Measurements from ENCODE around the gene CMIP.

CMIP gene

GRCh38 chr16:81728435-81728834 lies 283.8 kb downstream of the CMIP start:
- Histone ChIP-seq H3K9me3 (no peaks in the 10 kb centered on the region), H3K36me3 (no peaks in the 10 kb centered on the region), H3K27me3 (peaks cover 4 to 19% of the 10 kb centered on the region in 2 donors), H3K4me3 (no peak overlapping the region), H3K4me1 (peaks cover 0 to 11% (median 10%) of the 10 kb centered on the region in 4 donors), H3K27ac (no peak overlapping the region)
- intact Hi-C loops (cut with DNase I; ENCODE audit: low total_unique reads) = no loop called here
- TF ChIP-seq CTCF (IDR thresholded peaks at IDR 0.05) = no peak
- DNase-seq = no peak

- H3K4me1 ChIP-seq = peaks cover 0 to 11% (median 10%) of the 10 kb centered on the region in 4 donors
- no peaks in the 10 kb centered on the region for H3K9me3 ChIP-seq
- DNase-seq = no peak
- no peak overlapping the region for H3K27ac ChIP-seq
- no peaks in the 10 kb centered on the region for H3K36me3 ChIP-seq
- TF ChIP-seq CTCF (IDR thresholded peaks at IDR 0.05) = no peak
- H3K4me3 ChIP-seq = no peak overlapping the region
- peaks cover 4 to 15% of the 10 kb centered on the region in 2 donors for H3K27me3 ChIP-seq
- intact Hi-C loops (cut with DNase I; ENCODE audit: low total_unique reads) = no loop called here
Observed at GRCh38 chr16:81729451-81729850, 284.8 kb downstream of the CMIP start.

- H3K9me3 ChIP-seq = no peaks in the 10 kb centered on the region
- TF ChIP-seq CTCF (IDR thresholded peaks at IDR 0.05) = peak; percentile 30 to 42
- H3K27ac ChIP-seq = no peak overlapping the region
- peak overlapping the region; percentile 26 to 49 for H3K4me3 ChIP-seq
- DNase-seq = peak; percentile 65 to 83
- H3K36me3 ChIP-seq = no peaks in the 10 kb centered on the region
- peaks cover 0 to 11% (median 10%) of the 10 kb centered on the region in 4 donors for H3K4me1 ChIP-seq
- intact Hi-C loops (cut with DNase I; ENCODE audit: low total_unique reads) = no loop called here
- peaks cover 4 to 6% of the 10 kb centered on the region in 2 donors for H3K27me3 ChIP-seq
Observed at GRCh38 chr16:81730090-81731051, 285.8 kb downstream of the CMIP start.

- Histone ChIP-seq H3K4me1 (peaks cover 0 to 11% (median 10%) of the 10 kb centered on the region in 4 donors), H3K4me3 (no peak overlapping the region), H3K9me3 (no peaks in the 10 kb centered on the region), H3K27ac (no peak overlapping the region), H3K36me3 (no peaks in the 10 kb centered on the region), H3K27me3 (peaks cover 4 to 6% of the 10 kb centered on the region in 2 donors)
- intact Hi-C loops (cut with DNase I; ENCODE audit: low total_unique reads) = no loop called here
- DNase-seq = no peak
- no peak for TF ChIP-seq CTCF (IDR thresholded peaks at IDR 0.05)
Observed at GRCh38 chr16:81731649-81732048, 287.0 kb downstream of the CMIP start.

GRCh38 chr16:81732699-81733098 lies 288.1 kb downstream of the CMIP start:
- H3K36me3 ChIP-seq = no peaks in the 10 kb centered on the region
- no peak overlapping the region for H3K27ac ChIP-seq
- peaks cover 4 to 6% of the 10 kb centered on the region in 2 donors for H3K27me3 ChIP-seq
- H3K4me1 ChIP-seq = peaks cover 0 to 13% (median 10%) of the 10 kb centered on the region in 4 donors
- no peak for DNase-seq
- no peaks in the 10 kb centered on the region for H3K9me3 ChIP-seq
- no peak overlapping the region for H3K4me3 ChIP-seq
- TF ChIP-seq CTCF (IDR thresholded peaks at IDR 0.05) = no peak
- intact Hi-C loops (cut with DNase I; ENCODE audit: low total_unique reads) = no loop called here
